Hepatocyte (in vitro differentiated cells): ENCODE measurements around the gene ZNF322.

Source experiments
- EZH2 ChIP-seq: fragments of 200-600 bp; sonication (generic); IDR thresholded peaks from 2 replicates; pipeline ENCODE4 v1.6.1; 2016; ENCODE audit warnings: antibody characterized with exemption, mild to moderate bottlenecking, borderline replicate concordance
- EZH2phosphoT487 ChIP-seq: fragments of 200-600 bp; sonication (generic); IDR thresholded peaks from one replicate; pipeline ENCODE4 v1.6.1; 2018; ENCODE audit warnings: antibody characterized with exemption, mild to moderate bottlenecking, low read depth, moderate library complexity; ENCODE audit not compliant: unreplicated experiment, severe bottlenecking
- TF ChIP-seq, protein P1 (sequence below): fragments of 200-600 bp; sonication (generic); IDR thresholded peaks from 2 replicates; pipeline ENCODE4 v1.5.1; 2016; ENCODE audit warnings: antibody characterized with exemption, mild to moderate bottlenecking; ENCODE audit not compliant: poor library complexity

DNA sequence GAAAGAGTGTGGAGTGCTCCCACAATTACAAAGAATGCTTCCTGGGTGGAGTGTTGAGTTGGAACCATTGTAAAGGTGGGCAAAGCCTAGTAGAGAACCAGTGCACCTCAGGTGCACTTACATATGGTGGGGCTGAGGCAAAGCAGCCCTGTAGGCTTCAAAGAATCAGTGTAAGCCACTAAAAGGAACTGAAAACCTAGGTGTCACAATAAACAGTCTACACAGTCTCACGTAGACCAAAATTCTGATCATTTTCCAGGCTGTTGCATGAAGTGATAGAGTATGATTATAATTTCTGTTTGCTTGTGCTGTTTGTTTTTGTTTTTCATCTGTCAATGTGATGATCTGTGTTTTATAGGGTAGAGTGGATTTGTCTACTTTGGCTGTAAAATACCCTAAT, 60.0 kb downstream of the ZNF322 start:
- TF ChIP-seq, protein P1, sequence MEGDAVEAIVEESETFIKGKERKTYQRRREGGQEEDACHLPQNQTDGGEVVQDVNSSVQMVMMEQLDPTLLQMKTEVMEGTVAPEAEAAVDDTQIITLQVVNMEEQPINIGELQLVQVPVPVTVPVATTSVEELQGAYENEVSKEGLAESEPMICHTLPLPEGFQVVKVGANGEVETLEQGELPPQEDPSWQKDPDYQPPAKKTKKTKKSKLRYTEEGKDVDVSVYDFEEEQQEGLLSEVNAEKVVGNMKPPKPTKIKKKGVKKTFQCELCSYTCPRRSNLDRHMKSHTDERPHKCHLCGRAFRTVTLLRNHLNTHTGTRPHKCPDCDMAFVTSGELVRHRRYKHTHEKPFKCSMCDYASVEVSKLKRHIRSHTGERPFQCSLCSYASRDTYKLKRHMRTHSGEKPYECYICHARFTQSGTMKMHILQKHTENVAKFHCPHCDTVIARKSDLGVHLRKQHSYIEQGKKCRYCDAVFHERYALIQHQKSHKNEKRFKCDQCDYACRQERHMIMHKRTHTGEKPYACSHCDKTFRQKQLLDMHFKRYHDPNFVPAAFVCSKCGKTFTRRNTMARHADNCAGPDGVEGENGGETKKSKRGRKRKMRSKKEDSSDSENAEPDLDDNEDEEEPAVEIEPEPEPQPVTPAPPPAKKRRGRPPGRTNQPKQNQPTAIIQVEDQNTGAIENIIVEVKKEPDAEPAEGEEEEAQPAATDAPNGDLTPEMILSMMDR = no peak
- TF ChIP-seq EZH2 (no peak), EZH2phosphoT487 (no peak)
